Smooth muscle cell of the brain vasculature (primary cell): ENCODE results near the gene GFOD1.

Experiments
- DNase-seq: peaks from one replicate; pipeline ENCODE4 v3.0.0-alpha.2; 2012; ENCODE audit warnings: low read depth, low spot score

Gene GFOD1

DNA sequence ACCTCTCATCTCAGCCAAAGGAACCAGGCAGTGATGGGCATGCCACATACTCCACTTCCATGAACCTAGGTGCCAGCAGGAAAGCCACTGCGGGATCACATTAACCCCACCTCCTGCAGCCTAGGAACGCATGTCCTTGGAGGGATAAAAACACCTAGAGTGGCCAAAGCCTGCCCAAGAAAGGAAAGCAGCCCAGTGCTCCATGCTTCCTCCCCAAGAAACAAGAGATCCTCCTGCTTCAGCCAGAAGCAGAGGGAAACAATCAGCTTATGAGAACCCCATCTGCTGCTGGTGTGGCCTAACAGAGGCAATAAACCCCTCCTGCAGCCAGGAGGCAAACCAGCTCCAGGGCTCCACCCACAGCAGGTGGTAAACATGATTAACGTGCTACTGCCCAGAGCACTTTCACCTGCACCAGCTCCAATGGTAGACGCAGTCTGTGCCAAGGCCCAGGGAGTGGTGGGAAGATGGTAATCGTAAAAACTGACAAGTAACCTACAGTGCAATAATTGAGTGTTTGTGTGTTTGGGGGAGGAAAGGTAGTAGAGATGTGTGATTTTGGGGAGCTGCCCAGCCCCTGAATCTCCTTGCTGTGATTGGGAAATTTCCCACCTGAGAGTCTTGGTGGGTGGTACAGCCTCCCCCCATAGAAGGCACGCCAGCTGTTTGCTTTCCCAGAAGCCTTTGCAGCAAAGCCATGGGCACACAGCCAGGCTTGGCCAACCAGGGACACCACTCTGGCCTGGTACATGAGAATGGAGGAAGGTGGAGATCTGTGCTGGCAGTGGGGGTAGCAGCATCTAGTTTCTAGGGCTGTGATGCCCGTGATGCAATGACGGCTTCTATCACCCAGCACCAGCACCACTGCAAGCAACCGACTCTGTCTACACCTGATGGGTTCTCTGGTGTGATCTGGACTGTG is 108.5 kb downstream of the GFOD1 start:
- DNase-seq, result no peak

DNA sequence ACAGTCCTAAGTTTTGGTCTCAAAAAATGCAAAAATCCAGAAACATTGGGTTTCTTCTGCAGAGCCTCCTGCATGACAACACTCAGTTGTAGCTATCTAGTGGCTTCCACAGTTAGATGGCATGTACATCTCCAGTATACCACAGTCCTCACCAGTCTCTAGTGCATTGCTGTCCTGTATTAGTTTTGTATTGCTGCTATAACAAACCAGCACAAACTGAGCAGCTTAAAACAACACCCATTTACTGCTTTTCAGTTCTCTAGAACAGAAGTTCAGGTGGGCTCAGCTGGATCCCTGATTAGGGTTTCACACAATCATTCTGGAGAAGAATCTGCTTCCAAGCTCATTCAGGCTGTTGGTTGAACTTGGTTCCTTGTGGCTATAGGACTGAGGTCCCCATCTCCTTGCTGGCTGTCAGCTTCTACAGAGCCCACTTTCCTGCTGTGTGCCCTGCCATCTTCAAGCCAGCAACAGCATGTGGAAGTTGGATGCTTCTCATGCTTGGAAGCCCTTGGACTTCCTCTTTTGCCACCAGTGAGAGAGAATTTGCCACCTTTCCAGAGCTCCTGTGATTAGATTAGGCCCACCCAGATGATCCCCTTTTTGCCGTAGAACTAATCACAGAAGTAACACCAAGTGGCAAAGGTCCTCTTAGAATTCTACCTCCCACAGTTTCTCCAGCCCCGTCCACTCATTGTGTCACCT is 110.2 kb downstream of the GFOD1 start:
- DNase-seq, result no peak

DNA sequence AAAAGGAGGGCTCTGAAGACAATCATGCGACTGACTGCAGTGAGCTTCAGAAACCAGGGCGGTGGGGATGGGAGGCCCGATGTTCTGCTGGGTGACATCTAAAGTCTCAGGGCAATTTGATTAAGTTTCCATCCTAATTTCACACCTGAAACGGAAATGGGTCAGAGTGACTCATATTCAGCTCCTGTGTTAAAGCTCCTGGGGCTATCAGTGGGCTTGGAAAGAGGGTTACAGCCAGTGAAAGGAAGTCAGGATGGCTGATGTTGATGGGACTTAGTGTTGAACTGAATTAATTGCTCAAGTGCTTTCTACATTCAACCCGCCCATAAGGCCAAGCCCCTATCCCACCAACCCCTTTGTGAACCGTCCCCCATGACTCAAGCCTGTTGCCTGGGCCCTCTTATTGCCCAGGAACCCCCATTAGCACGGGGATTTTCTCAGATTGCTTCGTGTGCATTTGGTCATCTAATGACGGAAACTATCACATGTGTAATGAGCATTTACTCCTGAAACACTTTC is 112.0 kb downstream of the GFOD1 start:
- no peak for DNase-seq

DNA sequence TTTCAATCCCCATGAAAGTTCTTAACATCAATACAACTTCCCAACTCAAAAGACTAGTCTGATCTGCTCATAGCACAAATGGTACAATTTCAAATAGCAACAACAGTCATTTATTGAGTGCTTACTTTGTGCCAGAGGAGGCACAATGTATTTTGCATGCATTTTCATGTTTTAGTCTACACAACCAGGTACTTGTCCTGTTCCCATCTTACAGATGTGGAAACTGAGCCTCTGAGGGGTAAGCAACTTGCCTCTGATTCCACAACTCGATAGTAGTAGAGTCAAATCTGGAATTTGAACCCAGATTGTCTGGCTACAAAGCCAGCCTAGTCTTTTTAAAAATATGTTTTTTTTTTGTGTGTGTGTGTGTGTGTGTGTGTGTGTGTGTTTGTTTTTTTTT is 113.5 kb downstream of the GFOD1 start:
- DNase-seq, result no peak

DNA sequence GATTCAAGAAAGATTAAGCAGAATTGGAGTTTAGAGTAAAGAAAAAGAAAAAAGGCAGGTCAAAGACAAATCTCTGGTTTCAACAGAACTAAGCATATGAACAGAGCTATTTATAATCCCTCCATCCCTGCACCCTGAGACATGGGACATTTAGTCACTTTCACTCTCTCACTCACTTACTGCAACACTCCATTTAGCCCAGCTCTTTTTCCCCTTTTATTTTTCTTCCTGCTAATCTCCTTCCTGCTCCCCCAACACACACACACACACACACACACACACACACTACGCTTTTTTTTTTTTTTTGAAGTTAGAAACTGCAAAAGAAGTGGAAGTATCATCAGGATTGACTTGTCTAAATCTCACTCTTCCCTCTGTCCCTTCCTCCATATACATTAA is 113.9 kb downstream of the GFOD1 start:
- DNase-seq, result no peak

DNA sequence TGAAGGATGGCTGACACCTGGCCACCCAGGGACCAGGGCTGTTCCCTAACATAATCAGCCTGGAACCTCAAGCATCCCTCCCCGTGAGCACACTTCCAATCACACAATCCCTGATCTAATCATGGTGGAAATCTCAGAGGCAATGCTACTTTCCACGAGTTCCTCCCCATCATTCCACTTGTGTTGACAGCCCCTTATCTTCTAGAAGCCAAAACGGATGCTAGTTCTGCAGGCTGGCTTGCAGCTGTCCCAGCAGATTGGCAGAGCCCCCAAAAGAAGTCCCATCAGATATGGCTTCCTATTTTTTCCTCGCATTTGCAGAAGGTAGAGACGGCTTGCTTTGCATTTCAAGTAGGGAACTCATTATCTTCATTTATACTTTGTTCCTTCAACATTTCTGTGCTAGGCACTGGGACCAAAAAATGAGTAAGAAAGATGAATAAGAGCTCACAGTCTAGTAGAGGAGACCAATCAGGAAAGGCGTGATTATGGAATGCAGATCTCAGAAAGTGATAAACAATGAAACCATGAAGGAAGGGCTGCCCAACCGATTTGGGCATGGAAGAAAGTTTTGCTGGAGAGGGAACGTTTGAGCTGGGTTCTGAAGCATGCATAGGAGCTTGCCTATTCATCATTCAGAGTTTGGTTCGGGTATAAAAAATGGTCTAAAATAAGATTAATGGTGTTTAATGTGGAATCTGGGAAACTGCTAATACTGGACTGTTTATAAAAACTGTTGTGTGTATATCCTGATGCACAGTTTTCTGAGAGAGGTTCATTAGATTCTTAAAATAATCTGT is 114.5 kb downstream of the GFOD1 start:
- DNase-seq, result no peak

DNA sequence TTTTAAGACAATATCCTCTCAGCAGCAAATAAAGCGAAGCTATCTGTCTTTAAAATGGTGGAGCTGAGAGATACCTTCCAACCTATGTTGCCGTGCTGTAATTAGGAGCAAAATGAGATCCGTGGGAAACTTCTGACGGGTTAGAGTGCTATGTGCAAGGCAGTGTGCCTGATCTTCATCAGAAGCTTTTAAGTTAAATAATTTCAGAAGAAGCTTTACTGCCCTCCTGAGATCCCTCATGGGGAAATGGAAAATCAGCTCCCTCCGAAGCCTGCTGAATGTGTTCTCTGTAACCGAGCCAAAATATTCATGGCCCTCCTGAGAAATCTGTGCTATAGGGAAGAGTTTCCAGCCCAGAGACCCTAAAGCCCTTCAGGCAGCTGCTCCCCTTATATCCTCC is 115.3 kb downstream of the GFOD1 start:
- no peak for DNase-seq

DNA sequence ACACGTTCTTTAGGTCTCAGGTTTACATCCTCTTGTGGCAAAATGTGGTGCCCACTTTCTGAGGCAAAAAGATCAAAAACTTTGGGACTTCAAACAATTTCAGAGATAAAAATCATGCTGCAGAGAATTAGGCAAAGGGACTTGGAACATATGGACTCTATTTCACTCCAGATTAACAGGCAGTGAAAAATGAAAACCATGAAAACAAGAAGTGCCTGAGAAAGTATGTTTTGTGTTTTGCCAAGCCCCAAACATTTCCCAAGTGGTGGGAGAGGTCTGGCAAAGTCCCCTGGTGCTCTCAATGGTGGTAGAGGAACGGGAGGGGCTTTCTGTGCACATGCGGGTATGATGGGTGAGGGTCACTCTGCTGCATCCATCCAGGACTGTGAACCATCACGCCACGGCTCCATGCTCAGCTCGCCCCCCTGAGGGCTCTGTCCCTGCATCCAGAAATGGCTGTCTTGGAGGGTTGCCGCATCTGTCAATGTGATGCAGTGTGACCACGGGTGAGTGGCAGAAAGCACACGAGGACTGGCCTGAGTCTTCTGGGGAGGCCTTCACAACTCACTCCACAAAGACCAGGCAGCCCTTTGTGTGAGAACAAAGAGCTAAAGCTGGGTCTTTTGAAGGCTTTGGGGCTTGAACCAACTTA is 115.9 kb downstream of the GFOD1 start:
- DNase-seq, result no peak

DNA sequence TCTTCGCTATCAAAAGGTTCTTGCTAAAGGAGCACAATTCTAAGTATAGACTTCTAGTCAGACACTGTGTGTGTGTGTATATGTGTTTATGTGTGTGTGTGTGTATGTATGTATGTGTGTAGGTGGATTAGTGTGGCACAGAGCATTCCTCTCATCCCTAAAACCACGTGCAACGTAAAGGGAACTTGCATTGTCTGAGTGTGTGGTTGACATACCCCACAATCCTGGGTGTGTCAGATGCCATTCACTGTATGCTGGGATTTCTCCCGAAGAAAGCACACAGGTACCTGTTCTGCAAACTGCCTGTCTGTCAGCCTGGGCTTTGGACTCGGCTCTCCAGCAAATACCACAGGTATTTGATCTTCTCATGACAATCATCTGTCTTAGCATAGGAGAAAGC is 116.8 kb downstream of the GFOD1 start:
- DNase-seq, result no peak

DNA sequence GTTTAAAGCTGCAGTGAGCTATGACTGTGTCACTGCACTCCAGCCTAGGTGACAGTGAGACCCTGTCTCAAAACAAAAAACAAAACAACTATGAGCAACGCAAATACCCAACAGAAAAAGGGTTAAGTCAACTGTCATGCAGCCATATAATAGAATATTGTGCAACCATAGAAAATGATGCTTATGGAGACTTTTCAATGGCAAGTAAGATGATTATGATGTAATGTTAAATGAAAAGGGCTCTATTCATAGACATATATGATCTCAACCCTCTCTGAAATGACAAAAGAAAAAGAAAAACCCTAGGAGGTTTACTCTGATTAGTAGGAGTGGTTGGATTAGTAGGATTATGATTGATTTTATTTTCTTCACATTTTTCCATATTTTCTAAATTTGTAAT is 117.8 kb downstream of the GFOD1 start:
- no peak for DNase-seq

DNA sequence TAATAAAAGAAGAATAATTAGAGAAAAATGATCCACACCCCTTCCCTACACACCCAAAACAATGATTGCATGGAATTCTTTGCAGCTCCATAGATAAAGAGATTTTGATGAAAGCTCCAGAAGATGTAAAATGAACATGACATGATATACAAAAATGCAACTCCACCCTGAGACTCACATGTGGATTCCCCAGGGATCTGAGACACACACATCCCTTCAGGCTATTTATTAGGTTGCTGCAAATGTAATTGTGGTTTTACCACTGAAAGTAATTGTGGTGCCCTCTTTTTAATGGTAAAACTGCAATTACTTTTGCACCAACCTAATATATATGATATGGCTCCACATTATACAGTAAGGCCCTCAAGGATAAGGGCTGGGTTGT is 118.7 kb downstream of the GFOD1 start:
- DNase-seq, result no peak

DNA sequence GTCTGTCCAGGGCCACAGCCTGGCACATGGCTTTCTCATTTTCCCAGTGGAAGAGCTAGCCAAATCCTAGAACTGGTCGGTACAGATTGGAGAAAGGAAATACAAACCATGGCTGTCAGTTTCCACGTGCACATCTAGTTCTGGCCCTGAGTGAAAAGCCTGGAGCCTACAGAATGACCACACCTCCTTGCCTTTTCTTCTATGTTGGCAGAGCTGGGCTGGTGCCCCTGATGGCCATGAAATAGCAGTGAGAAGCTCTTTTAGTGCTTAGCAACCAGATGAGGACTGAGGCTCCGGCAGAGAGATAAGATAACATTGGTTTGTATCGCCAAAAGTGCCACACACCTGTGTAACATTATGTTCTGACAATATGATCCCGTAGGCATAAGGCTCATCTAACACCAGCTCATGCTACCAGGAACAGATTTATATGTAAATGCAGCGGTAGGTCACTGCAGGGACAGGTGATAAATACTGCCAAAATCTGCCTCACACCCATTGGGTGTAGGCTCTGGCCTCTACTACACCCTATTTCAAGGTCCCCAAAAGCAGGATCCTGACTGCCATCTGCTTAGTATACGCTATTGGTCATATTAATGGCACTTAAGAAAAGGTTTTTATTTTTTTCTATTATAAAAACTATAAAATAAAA is 119.2 kb downstream of the GFOD1 start:
- DNase-seq, result no peak

DNA sequence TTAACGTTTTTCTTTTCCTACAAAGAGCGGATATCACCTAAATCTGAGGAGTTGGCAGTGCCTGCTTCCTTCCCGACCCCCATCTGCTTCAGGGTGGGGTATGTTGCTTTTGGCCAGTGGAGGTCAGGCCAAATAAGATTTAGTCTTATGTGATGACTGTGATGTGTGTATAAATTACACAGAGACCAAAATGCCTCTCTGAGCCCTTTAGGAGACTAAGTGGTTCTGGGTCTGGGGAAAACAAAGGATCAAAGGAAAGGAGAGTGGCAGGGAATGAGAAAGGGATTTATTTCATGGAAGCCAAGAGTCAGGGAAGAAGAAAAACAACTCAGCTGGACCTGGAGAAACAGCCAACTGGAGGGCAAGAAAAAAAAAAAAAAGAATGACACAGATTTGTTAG is 120.0 kb downstream of the GFOD1 start:
- no peak for DNase-seq

DNA sequence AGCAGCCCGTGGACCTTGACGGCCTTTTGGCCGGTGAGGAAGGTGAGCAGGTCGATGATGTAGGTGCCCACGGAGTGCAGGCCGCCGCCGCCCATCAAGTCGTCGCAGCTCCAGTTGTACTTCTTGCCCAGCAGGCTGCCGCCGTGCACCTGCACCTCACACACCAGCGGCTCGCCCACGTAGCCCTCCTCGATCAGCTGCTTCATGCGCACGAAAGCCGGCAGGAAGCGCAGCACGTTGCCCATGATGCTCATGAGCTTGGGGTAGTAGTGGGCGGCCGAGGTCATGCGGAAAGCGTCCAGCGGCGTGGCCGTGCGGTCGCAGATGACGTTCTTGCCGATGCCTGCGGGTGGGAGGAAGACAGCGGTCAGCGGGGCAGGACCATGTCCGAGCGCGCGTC is 122.1 kb downstream of the GFOD1 start:
- no peak for DNase-seq

DNA sequence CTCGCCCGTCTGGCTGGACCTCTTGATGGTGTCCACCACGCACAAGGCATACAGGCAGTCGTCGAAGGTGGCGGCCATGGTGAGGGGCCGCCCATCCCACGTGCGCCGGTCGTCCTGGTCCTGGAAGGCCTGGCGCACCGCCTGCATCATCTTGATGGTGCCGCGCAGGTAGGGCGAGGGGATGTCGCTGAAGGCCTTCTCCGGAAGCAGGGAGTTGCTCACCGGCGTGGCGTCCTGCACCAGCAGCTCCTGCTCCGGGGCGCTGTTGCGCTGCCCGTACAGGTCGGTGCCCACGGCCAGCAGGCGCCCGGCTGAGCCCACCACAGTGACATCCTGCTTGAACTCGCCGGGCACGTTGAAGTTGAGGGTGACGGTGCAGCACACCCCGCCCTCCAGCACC is 122.6 kb downstream of the GFOD1 start:
- no peak for DNase-seq

DNA sequence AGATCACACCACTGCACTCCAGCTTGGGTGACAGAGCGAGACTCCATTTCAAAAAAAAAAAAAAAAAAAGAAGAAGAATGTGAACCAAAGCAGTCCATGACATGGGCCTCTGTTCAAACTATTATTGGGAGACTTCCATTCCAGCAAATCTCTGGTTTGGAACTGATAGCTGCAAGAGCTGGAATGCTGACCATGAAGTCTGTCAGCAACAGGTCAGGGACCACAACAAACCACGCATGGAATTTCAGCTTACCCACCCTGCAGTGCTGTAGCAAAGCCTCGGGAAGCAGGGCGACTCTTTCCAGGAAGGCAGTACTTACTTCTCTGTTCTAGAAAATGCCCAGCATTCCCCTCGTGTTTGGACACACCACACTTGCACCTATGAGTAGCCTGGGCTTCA is 125.0 kb downstream of the GFOD1 start:
- DNase-seq, result no peak

DNA sequence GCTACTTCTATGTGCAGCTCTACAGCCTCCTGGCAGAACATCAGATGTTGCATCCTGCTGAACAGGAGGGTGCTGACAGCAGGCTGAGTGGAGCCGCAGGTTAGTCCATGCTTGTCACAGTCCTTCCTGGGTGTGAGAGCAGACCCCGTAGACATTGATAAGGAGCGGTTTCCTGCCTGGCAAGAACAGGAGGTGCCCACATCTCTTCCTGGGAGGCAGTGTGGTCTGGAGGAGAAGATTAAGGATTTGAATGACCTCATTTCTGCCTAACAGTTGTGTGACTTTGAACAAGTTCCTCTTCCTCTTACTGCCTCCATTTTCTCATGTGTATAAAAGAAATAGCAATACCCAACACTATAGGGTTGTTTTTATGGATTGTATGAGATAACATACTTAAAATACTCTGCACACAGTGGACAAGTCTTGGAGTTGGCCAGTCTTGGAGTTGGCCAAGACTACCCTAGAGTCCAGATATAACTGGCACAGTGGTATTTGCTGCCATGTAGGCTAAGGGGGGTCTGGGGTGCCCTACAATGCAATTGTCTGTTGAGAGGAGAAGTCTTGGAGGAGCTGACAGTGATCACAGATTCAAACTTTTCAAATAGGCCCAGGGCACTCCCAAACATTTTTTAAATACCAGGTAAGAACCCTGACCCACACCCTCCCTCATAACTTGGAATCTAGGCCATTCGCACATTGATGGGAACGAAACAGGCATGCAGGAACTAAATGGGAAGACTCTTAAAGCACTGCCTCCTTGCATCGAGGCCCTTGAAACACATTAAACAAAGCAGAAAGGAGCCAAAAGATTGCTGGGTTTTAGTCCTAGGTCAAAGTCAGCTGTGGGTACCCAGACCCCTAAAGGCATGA is 126.5 kb downstream of the GFOD1 start:
- no peak for DNase-seq

DNA sequence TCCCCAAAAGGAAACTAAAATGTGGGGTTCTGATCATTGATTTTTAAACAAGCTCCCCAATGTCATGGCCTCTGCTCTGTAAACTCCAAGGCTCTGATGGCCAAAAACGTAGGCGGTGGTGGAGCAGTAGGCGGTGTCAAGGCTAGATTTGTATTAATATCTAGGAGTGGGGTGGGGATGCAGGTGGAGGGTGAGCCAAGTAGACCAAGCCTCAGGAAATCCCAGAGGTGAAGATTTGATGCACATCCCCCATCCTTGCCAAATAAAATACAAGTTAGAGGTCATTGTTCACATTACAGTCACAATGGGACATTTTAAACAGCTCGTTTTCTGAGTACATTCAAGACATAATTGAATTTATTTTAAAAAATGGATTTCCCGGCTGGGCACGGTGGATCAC is 128.1 kb downstream of the GFOD1 start:
- DNase-seq, result no peak

DNA sequence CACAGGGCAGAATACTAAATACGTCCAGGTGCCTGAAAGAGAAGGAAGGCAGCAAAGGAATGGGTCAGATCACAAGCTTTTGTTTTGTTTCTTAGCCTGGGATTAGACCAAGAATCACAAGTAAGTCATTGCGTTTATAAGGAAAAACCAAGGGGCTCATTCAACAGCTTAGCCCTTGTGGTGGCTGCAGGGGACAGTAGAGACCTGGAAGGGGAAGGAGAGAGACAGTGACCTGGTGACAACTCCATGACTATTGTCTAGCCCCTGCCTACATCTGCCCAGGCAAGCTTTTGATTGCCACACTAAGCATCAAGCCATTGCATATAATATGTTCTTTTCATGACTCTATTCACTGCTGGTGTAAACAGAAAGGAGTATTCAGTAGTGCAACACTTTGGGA is 128.9 kb downstream of the GFOD1 start:
- DNase-seq, result no peak

DNA sequence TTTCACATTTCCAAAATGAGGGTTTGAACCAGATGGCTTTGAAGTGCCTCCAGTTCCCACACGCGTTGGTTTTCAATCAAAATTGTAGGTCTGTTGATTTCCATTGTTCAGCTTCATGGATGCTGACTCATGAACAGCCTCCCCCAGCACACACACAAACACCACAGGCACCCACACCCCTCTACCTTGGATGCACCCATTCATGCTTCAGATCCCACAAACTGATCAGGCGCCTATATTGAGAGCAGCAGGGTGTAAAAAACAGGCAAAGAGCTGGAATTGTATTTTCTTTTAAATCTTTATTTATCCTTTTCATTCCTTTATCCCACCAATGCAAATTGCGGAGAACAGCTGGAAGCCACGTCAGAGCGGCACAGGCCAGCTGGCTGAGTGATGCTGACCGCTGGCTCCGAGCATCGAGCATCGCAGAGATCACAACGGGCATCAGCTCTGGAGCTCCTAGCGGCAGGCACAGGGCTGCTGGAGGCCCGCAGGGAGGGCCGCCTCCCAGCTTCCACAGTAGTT is 129.8 kb downstream of the GFOD1 start:
- no peak for DNase-seq
